Brain microvascular endothelial cell (primary cell): ENCODE data around the gene ASCC2.
A peak's percentile ranks its signal among the peaks of the same experiment; 100 is the strongest.

Source experiments
- DNase-seq: peaks from one replicate; pipeline ENCODE4 v3.0.0-alpha.2; 2020
- H3K27ac ChIP-seq: fragments of 250-450 bp; sonication (Bioruptor Pico); 2 replicates; pipeline ENCODE4 v1.5.1; 2020; ENCODE audit warnings: mild to moderate bottlenecking, moderate library complexity
- H3K27me3 ChIP-seq: fragments of 250-450 bp; sonication (Bioruptor Pico); replicated peaks from 2 replicates; pipeline ENCODE4 v1.5.1; 2020; ENCODE audit warnings: mild to moderate bottlenecking
- H3K36me3 ChIP-seq: fragments of 250-450 bp; sonication (Bioruptor Pico); replicated peaks from 2 replicates; pipeline ENCODE4 v1.5.1; 2020; ENCODE audit warnings: mild to moderate bottlenecking
- H3K4me3 ChIP-seq: 2 replicates; pipeline ENCODE4 v1.5.1; 2011; ENCODE audit warnings: low read depth, mild to moderate bottlenecking, control low read depth, low read length, moderate library complexity
- CTCF ChIP-seq: IDR thresholded peaks from 2 replicates; pipeline ENCODE4 v1.5.1; 2011; ENCODE audit warnings: low read depth, mild to moderate bottlenecking, moderate library complexity, low read length, control low read depth, inconsistent platforms; ENCODE audit errors: missing control alignments
- in situ Hi-C: cut with HindIII; loops from 2 replicates; pipeline ENCODE4 v1.10.0; 2017; ENCODE audit warnings: low sequenced_read_pairs, low pct_ligation_motif_present

ASCC2 gene

GRCh38 chr22:29820961-29821290, 17.1 kb downstream of the ASCC2 start:
- peak overlapping the region; percentile 58 for H3K27ac ChIP-seq
- no peak for DNase-seq
- H3K36me3 ChIP-seq: peaks cover 35% of the 10 kb centered on the region
- no peaks in the 10 kb centered on the region for H3K27me3 ChIP-seq
- in situ Hi-C loops: no loop called here
- TF ChIP-seq CTCF: no peak
- no peak overlapping the region for H3K4me3 ChIP-seq

GRCh38 chr22:29819501-29819900, 18.6 kb downstream of the ASCC2 start:
- DNase-seq: no peak
- peaks cover 35% of the 10 kb centered on the region for H3K36me3 ChIP-seq
- in situ Hi-C loops: no loop called here
- no peak overlapping the region for H3K27ac ChIP-seq
- no peak for TF ChIP-seq CTCF
- H3K4me3 ChIP-seq: no peak overlapping the region
- H3K27me3 ChIP-seq: no peaks in the 10 kb centered on the region

GRCh38 chr22:29817724-29818123, 20.4 kb downstream of the ASCC2 start:
- Histone ChIP-seq H3K4me3 (no peak overlapping the region), H3K27me3 (no peaks in the 10 kb centered on the region), H3K36me3 (peaks cover 44% of the 10 kb centered on the region), H3K27ac (no peak overlapping the region)
- no peak for DNase-seq
- in situ Hi-C loops: no loop called here
- no peak for TF ChIP-seq CTCF

- H3K36me3 ChIP-seq: peaks cover 46% of the 10 kb centered on the region
- no peak overlapping the region for H3K27ac ChIP-seq
- H3K4me3 ChIP-seq: no peak overlapping the region
- in situ Hi-C loops: no loop called here
- DNase-seq: no peak
- TF ChIP-seq CTCF: no peak
- no peaks in the 10 kb centered on the region for H3K27me3 ChIP-seq
Observed at GRCh38 chr22:29816980-29817379, 21.1 kb downstream of the ASCC2 start.

- in situ Hi-C loops: no loop called here
- H3K27me3 ChIP-seq: no peaks in the 10 kb centered on the region
- no peak for TF ChIP-seq CTCF
- H3K4me3 ChIP-seq: no peak overlapping the region
- no peak for DNase-seq
- no peak overlapping the region for H3K27ac ChIP-seq
- peaks cover 49% of the 10 kb centered on the region for H3K36me3 ChIP-seq
Observed at GRCh38 chr22:29816539-29816938, 21.5 kb downstream of the ASCC2 start.

GRCh38 chr22:29816128-29816527, 21.9 kb downstream of the ASCC2 start:
- in situ Hi-C loops: no loop called here
- Histone ChIP-seq H3K27me3 (no peaks in the 10 kb centered on the region), H3K4me3 (no peak overlapping the region), H3K27ac (no peak overlapping the region), H3K36me3 (peaks cover 51% of the 10 kb centered on the region)
- no peak for TF ChIP-seq CTCF
- no peak for DNase-seq
